ENCODE data around the gene LYPD6B.

DNA sequence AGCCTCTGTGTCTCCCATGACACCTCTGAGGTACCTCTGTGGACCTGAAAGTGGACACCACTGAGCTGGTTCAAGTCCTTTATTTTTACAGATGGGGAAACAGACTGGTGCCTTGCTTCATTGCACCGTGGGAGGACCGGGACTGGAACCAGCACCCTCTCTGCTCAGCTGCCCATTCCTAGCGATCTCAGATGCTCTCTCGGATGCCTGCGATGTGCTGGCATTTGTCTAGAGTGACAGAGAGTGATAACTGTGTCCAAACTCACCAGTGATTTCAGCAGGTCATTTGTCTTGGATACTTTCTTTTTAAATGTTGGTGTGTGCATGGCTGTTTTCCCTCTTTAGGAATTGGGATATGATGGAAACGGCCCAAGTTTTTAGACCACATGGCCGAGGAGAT, 30.1 kb upstream of the LYPD6B start:
- TF ChIP-seq, protein P1, sequence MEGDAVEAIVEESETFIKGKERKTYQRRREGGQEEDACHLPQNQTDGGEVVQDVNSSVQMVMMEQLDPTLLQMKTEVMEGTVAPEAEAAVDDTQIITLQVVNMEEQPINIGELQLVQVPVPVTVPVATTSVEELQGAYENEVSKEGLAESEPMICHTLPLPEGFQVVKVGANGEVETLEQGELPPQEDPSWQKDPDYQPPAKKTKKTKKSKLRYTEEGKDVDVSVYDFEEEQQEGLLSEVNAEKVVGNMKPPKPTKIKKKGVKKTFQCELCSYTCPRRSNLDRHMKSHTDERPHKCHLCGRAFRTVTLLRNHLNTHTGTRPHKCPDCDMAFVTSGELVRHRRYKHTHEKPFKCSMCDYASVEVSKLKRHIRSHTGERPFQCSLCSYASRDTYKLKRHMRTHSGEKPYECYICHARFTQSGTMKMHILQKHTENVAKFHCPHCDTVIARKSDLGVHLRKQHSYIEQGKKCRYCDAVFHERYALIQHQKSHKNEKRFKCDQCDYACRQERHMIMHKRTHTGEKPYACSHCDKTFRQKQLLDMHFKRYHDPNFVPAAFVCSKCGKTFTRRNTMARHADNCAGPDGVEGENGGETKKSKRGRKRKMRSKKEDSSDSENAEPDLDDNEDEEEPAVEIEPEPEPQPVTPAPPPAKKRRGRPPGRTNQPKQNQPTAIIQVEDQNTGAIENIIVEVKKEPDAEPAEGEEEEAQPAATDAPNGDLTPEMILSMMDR (IDR thresholded peaks at IDR 0.05; ENCODE audit: extremely low read depth in 1 of 2, insufficient read depth in 1 of 2, low read depth in 1 of 2, low read length in 2 of 2): no peak
- TF ChIP-seq MYC (IDR thresholded peaks at IDR 0.05; ENCODE audit: low read depth, low read length): no peak

Data from endothelial cell of umbilical vein (primary cell).